HuH-7 (cell line): ENCODE measurements around the gene SERF2.
"Not testable (repeated sequence)": the region's sequence is repeated elsewhere in the genome, so short reads cannot be mapped to it uniquely, and the experiment has no call there.

Source experiments
- DNase-seq: peaks from one replicate; pipeline ENCODE4 v3.0.0; 2011; ENCODE audit warnings: low spot score

Gene SERF2

GRCh38 chr15:43794269-43795037 is 2.3 kb downstream of the SERF2 start:
- no peak for DNase-seq

- DNase-seq, result no peak
Measured at GRCh38 chr15:43795197-43795596, 3.1 kb downstream of the SERF2 start.

GRCh38 chr15:43795997-43796396 is 3.9 kb downstream of the SERF2 start:
- no peak for DNase-seq

- no peak for DNase-seq
Measured at GRCh38 chr15:43796566-43796965, 4.4 kb downstream of the SERF2 start.

- no peak for DNase-seq
Measured at GRCh38 chr15:43799209-43799944, 7.3 kb downstream of the SERF2 start.

- no peak for DNase-seq
Measured at GRCh38 chr15:43799945-43800285, 7.8 kb downstream of the SERF2 start, which contains the start of gene SERINC4. SERINC4 (minus strand) TSS chr15:43800220; CDS start chr15:43799986, 234 bp downstream.

GRCh38 chr15:43800286-43801141 is 8.4 kb downstream of the SERF2 start, which contains the start of gene HYPK:
HYPK (plus strand) TSS chr15:43800599; CDS start chr15:43800623, 24 bp downstream.
- peak; percentile 52 for DNase-seq

- not testable (repeated sequence) for DNase-seq
Measured at GRCh38 chr15:43802676-43803075, 10.6 kb downstream of the SERF2 start.

GRCh38 chr15:43808435-43808950 is 16.4 kb downstream of the SERF2 start:
- DNase-seq, result no peak

- no peak for DNase-seq
Measured at GRCh38 chr15:43808960-43809678, 17.0 kb downstream of the SERF2 start.

GRCh38 chr15:43815064-43815463 is 22.9 kb downstream of the SERF2 start:
- DNase-seq, result not testable (repeated sequence)

- no peak for DNase-seq
Measured at GRCh38 chr15:43821505-43821904, 29.4 kb downstream of the SERF2 start.

- DNase-seq, result peak; percentile 87
Measured at GRCh38 chr15:43824302-43825246, 32.5 kb downstream of the SERF2 start, which contains the start of gene MFAP1. MFAP1 (minus strand) TSS chr15:43824690; CDS start chr15:43824569, 121 bp downstream.

GRCh38 chr15:43825305-43825704 is 33.2 kb downstream of the SERF2 start:
- DNase-seq, result not testable (repeated sequence)

GRCh38 chr15:43826029-43826507 is 33.9 kb downstream of the SERF2 start:
- no peak for DNase-seq

GRCh38 chr15:43826508-43827341 is 34.6 kb downstream of the SERF2 start, which contains the start of gene WDR76:
WDR76 (plus strand) TSS chr15:43827002; CDS start chr15:43827033, 31 bp downstream.
- DNase-seq, result peak; percentile 46

GRCh38 chr15:43828061-43828657 is 36.0 kb downstream of the SERF2 start:
- DNase-seq, result no peak

- not testable (repeated sequence) for DNase-seq
Measured at GRCh38 chr15:43829951-43830540, 37.9 kb downstream of the SERF2 start.
